Measurements from ENCODE around the gene FKBP5. TPM values are rescaled to one million over a fixed set of nuclear protein-coding genes. Genes with fewer than 3 reads are reported as not detected.
A peak's percentile ranks its signal among the peaks of the same experiment; 100 is the strongest.

Gene FKBP5
- total RNA-seq, 2 donors from 2014 or later: 27.0 to 53.3 TPM

GRCh38 chr6:35717449-35718374 lies 29.0 kb upstream of the FKBP5 start:
- DNase-seq: peak; percentile 53
- TF ChIP-seq CTCF (conservative IDR thresholded peaks at IDR 0.05): no peak
- H3K4me3 Mint-ChIP-seq: no peak overlapping the region
- Histone ChIP-seq H3K27ac (ENCODE audit: low read depth, low read length) (no peak overlapping the region), H3K4me3 (ENCODE audit: low read length) (no peak overlapping the region), H3K27me3 (ENCODE audit: control insufficient read depth, insufficient read depth, low read length, poor library complexity, severe bottlenecking) (no peaks in the 10 kb centered on the region), H3K9ac (ENCODE audit: extremely low read depth, low read length, poor library complexity, severe bottlenecking) (no peak overlapping the region), H3K4me1 (ENCODE audit: control insufficient read depth, insufficient read depth, low read length) (peaks cover 8% of the 10 kb centered on the region), H3K9me3 (ENCODE audit: control insufficient read depth, low read length) (no peaks in the 10 kb centered on the region), H3K36me3 (ENCODE audit: control insufficient read depth, insufficient read depth, low read length) (no peaks in the 10 kb centered on the region)
- no peaks in the 10 kb centered on the region for H3K9me3 Mint-ChIP-seq
- peak overlapping the region; percentile 44 for H3K27ac Mint-ChIP-seq
- 85 to 86% methylated on average over 10 to 19 of the region's 19 CpGs for WGBS, 2 experiments (ENCODE audit: insufficient coverage in 1 of 2, insufficient read length in 1 of 2)
- H3K36me3 Mint-ChIP-seq (ENCODE audit: low read depth): no peaks in the 10 kb centered on the region
- H3K27me3 Mint-ChIP-seq (ENCODE audit: insufficient read depth): peaks cover 9% of the 10 kb centered on the region
- peaks cover 40% of the 10 kb centered on the region for H3K4me1 Mint-ChIP-seq

- peaks cover 8% of the 10 kb centered on the region for H3K4me1 ChIP-seq (ENCODE audit: control insufficient read depth, insufficient read depth, low read length)
- Mint-ChIP-seq H3K27ac (peak overlapping the region; percentile 44), H3K4me1 (peaks cover 40% of the 10 kb centered on the region), H3K9me3 (no peaks in the 10 kb centered on the region), H3K4me3 (no peak overlapping the region), H3K36me3 (ENCODE audit: low read depth) (no peaks in the 10 kb centered on the region), H3K27me3 (ENCODE audit: insufficient read depth) (peaks cover 9% of the 10 kb centered on the region)
- no peaks in the 10 kb centered on the region for H3K27me3 ChIP-seq (ENCODE audit: control insufficient read depth, insufficient read depth, low read length, poor library complexity, severe bottlenecking)
- no peaks in the 10 kb centered on the region for H3K36me3 ChIP-seq (ENCODE audit: control insufficient read depth, insufficient read depth, low read length)
- H3K9me3 ChIP-seq (ENCODE audit: control insufficient read depth, low read length): no peaks in the 10 kb centered on the region
- no peak for TF ChIP-seq CTCF (conservative IDR thresholded peaks at IDR 0.05)
- DNase-seq: no peak
- H3K4me3 ChIP-seq (ENCODE audit: low read length): no peak overlapping the region
- H3K9ac ChIP-seq (ENCODE audit: extremely low read depth, low read length, poor library complexity, severe bottlenecking): no peak overlapping the region
- H3K27ac ChIP-seq (ENCODE audit: low read depth, low read length): no peak overlapping the region
- WGBS, 2 experiments (ENCODE audit: insufficient coverage in 1 of 2, insufficient read length in 1 of 2): 57 to 66% methylated on average over 1 to 2 of the region's 2 CpGs
Measured at GRCh38 chr6:35716798-35717197, 28.1 kb upstream of the FKBP5 start.

GRCh38 chr6:35713006-35713767 lies 24.5 kb upstream of the FKBP5 start:
- H3K36me3 Mint-ChIP-seq (ENCODE audit: low read depth): no peaks in the 10 kb centered on the region
- TF ChIP-seq CTCF (conservative IDR thresholded peaks at IDR 0.05): no peak
- H3K4me3 Mint-ChIP-seq: no peak overlapping the region
- no peak overlapping the region for H3K9ac ChIP-seq (ENCODE audit: extremely low read depth, low read length, poor library complexity, severe bottlenecking)
- no peak overlapping the region for H3K4me3 ChIP-seq (ENCODE audit: low read length)
- 90 to 100% methylated on average over 1 to 7 of the region's 7 CpGs for WGBS, 2 experiments (ENCODE audit: insufficient coverage in 1 of 2, insufficient read length in 1 of 2)
- H3K27me3 Mint-ChIP-seq (ENCODE audit: insufficient read depth): peaks cover 8% of the 10 kb centered on the region
- no peaks in the 10 kb centered on the region for H3K36me3 ChIP-seq (ENCODE audit: control insufficient read depth, insufficient read depth, low read length)
- H3K9me3 Mint-ChIP-seq: no peaks in the 10 kb centered on the region
- peak; percentile 40 for DNase-seq
- H3K27ac Mint-ChIP-seq: no peak overlapping the region
- H3K4me1 ChIP-seq (ENCODE audit: control insufficient read depth, insufficient read depth, low read length): no peaks in the 10 kb centered on the region
- peaks cover 17% of the 10 kb centered on the region for H3K4me1 Mint-ChIP-seq
- H3K9me3 ChIP-seq (ENCODE audit: control insufficient read depth, low read length): no peaks in the 10 kb centered on the region
- H3K27me3 ChIP-seq (ENCODE audit: control insufficient read depth, insufficient read depth, low read length, poor library complexity, severe bottlenecking): no peaks in the 10 kb centered on the region
- H3K27ac ChIP-seq (ENCODE audit: low read depth, low read length): no peak overlapping the region
